Measurements from ENCODE around the gene HBE1. TPM values are rescaled to one million over a fixed set of nuclear protein-coding genes. Genes with fewer than 3 reads are reported as not detected.
"Not testable (repeated sequence)": the region's sequence is repeated elsewhere in the genome, so short reads cannot be mapped to it uniquely, and the experiment has no call there.

HBE1 gene
- total RNA-seq = not detected
- not detected for polyA plus RNA-seq
- long read RNA-seq, donor 1 = 0 reads
- long read RNA-seq, donor 2 = 0 reads

GRCh38 chr11:5269715-5270147 lies at the start of gene HBE1:
Gene HBE1 (minus strand): TSS chr11:5269945. CDS start chr11:5269890, 55 bp downstream.
- 26 to 31% (median 28%) methylated on average over 4 of the region's 4 CpGs for WGBS, 3 donors

GRCh38 chr11:5317292-5317691 lies 47.5 kb upstream of the HBE1 start:
- TF ChIP-seq CTCF (IDR thresholded peaks at IDR 0.05) = no peak
- Histone ChIP-seq H3K4me3 (no peak overlapping the region), H3K9me3 (no peaks in the 10 kb centered on the region), H3K4me1 (no peaks in the 10 kb centered on the region), H3K27me3 (ENCODE audit: insufficient read depth in 3 of 3, low read length in 2 of 3) (no peaks in the 10 kb centered on the region), H3K27ac (no peak overlapping the region), H3K36me3 (ENCODE audit: insufficient read depth in 1 of 2, low read depth in 1 of 2) (no peaks in the 10 kb centered on the region)
- intact Hi-C loops (cut with DNase I) = no loop called here
- no peak for ATAC-seq
- 68 to 77% (median 77%) methylated on average over 5 of the region's 5 CpGs for WGBS, 3 donors
- no peak for DNase-seq

More at GRCh38 chr11:5269715-5270147, at the start of gene HBE1:
- no peak for ATAC-seq
- intact Hi-C loops (cut with DNase I) = no loop called here
- H3K36me3 ChIP-seq (ENCODE audit: insufficient read depth in 1 of 2, low read depth in 1 of 2) = no peaks in the 10 kb centered on the region
- no peaks in the 10 kb centered on the region for H3K27me3 ChIP-seq (ENCODE audit: insufficient read depth in 3 of 3, low read length in 2 of 3)
- DNase-seq = no peak
- H3K9me3 ChIP-seq = no peaks in the 10 kb centered on the region
- no peak within 1 kb of the TSS for H3K27ac ChIP-seq
- H3K4me1 ChIP-seq = no peaks in the 10 kb centered on the region
- H3K4me3 ChIP-seq = no peak within 1 kb of the TSS
- TF ChIP-seq CTCF (IDR thresholded peaks at IDR 0.05) = no peak

- H3K36me3 ChIP-seq (ENCODE audit: insufficient read depth in 1 of 2, low read depth in 1 of 2); ATAC-seq; DNase-seq; H3K4me3 ChIP-seq; intact Hi-C loops (cut with DNase I); H3K4me1 ChIP-seq; H3K27ac ChIP-seq; H3K27me3 ChIP-seq (ENCODE audit: insufficient read depth in 3 of 3, low read length in 2 of 3); H3K9me3 ChIP-seq: not testable (repeated sequence)
- 73 to 75% (median 74%) methylated on average over 3 of the region's 3 CpGs for WGBS, 3 donors
Measured at GRCh38 chr11:5313326-5314023, 43.7 kb upstream of the HBE1 start.

GRCh38 chr11:5310423-5310822 lies 40.7 kb upstream of the HBE1 start:
- TF ChIP-seq CTCF (IDR thresholded peaks at IDR 0.05) = no peak
- DNase-seq = no peak
- Histone ChIP-seq H3K4me3 (no peak overlapping the region), H3K36me3 (ENCODE audit: insufficient read depth in 1 of 2, low read depth in 1 of 2) (no peaks in the 10 kb centered on the region), H3K4me1 (no peaks in the 10 kb centered on the region), H3K9me3 (no peaks in the 10 kb centered on the region), H3K27me3 (ENCODE audit: insufficient read depth in 3 of 3, low read length in 2 of 3) (no peaks in the 10 kb centered on the region), H3K27ac (no peak overlapping the region)
- ATAC-seq = no peak
- intact Hi-C loops (cut with DNase I) = no loop called here
- WGBS, 3 donors = 96 to 99% (median 97%) methylated on average over 1 of the region's 1 CpG

- H3K4me3 ChIP-seq = no peak overlapping the region
- intact Hi-C loops (cut with DNase I) = no loop called here
- no peak overlapping the region for H3K27ac ChIP-seq
- TF ChIP-seq CTCF (IDR thresholded peaks at IDR 0.05) = no peak
- no peak for ATAC-seq
- H3K36me3 ChIP-seq (ENCODE audit: insufficient read depth in 1 of 2, low read depth in 1 of 2) = no peaks in the 10 kb centered on the region
- no peaks in the 10 kb centered on the region for H3K27me3 ChIP-seq (ENCODE audit: insufficient read depth in 3 of 3, low read length in 2 of 3)
- no peak for DNase-seq
- H3K9me3 ChIP-seq = no peaks in the 10 kb centered on the region
- no peaks in the 10 kb centered on the region for H3K4me1 ChIP-seq
- WGBS, 3 donors = 62 to 83% (median 74%) methylated on average over 2 of the region's 2 CpGs
Measured at GRCh38 chr11:5307256-5308019, 37.7 kb upstream of the HBE1 start.
